ENCODE results near the gene BRME1.

DNA sequence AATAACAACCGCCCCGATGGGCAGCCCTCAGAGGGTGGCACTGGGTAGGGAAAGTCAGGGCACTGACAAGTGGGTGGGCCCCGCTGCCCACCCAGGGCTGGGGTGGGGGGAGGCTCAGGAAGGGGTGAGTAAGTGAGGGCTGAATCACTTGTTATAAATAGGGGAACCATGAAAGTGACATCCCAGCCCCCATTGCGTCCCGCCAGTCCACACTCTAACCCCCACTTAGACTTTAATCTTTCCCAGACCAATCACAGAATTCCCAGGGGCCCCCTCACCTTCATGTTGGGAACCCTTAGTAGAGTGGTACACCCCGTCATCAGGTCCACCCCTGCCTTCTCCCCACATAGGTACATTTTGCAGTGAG, 66.0 kb downstream of the BRME1 start:
- TF ChIP-seq, protein P1, sequence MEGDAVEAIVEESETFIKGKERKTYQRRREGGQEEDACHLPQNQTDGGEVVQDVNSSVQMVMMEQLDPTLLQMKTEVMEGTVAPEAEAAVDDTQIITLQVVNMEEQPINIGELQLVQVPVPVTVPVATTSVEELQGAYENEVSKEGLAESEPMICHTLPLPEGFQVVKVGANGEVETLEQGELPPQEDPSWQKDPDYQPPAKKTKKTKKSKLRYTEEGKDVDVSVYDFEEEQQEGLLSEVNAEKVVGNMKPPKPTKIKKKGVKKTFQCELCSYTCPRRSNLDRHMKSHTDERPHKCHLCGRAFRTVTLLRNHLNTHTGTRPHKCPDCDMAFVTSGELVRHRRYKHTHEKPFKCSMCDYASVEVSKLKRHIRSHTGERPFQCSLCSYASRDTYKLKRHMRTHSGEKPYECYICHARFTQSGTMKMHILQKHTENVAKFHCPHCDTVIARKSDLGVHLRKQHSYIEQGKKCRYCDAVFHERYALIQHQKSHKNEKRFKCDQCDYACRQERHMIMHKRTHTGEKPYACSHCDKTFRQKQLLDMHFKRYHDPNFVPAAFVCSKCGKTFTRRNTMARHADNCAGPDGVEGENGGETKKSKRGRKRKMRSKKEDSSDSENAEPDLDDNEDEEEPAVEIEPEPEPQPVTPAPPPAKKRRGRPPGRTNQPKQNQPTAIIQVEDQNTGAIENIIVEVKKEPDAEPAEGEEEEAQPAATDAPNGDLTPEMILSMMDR (IDR thresholded peaks at IDR 0.05; ENCODE audit: insufficient read depth, low read length, poor library complexity, severe bottlenecking): no peak
- no peak for TF ChIP-seq EZH2phosphoT487 (conservative IDR thresholded peaks at IDR 0.05; ENCODE audit: low read length)
